Measurements from ENCODE around the gene IPO11. TPM values are rescaled to one million over a fixed set of nuclear protein-coding genes. Genes with fewer than 3 reads are reported as not detected.

IPO11 gene
- total RNA-seq, 2 experiments from 2014 or later = 73.4 to 77.1 TPM

GRCh38 chr5:62584391-62584790 lies 171.8 kb downstream of the IPO11 start:
- Mint-ChIP-seq H3K9me3 (no peaks in the 10 kb centered on the region), H3K27me3 (no peaks in the 10 kb centered on the region), H3K36me3 (peaks cover 42% of the 10 kb centered on the region), H3K4me3 (no peak overlapping the region), H3K27ac (no peak overlapping the region), H3K4me1 (peaks cover 25% of the 10 kb centered on the region)
- no peak for DNase-seq

GRCh38 chr5:62585306-62585705 lies 172.7 kb downstream of the IPO11 start:
- no peaks in the 10 kb centered on the region for H3K9me3 Mint-ChIP-seq
- DNase-seq = no peak
- no peak overlapping the region for H3K4me3 Mint-ChIP-seq
- no peak overlapping the region for H3K27ac Mint-ChIP-seq
- no peaks in the 10 kb centered on the region for H3K27me3 Mint-ChIP-seq
- H3K36me3 Mint-ChIP-seq = peaks cover 45% of the 10 kb centered on the region
- H3K4me1 Mint-ChIP-seq = peaks cover 24% of the 10 kb centered on the region

DNA sequence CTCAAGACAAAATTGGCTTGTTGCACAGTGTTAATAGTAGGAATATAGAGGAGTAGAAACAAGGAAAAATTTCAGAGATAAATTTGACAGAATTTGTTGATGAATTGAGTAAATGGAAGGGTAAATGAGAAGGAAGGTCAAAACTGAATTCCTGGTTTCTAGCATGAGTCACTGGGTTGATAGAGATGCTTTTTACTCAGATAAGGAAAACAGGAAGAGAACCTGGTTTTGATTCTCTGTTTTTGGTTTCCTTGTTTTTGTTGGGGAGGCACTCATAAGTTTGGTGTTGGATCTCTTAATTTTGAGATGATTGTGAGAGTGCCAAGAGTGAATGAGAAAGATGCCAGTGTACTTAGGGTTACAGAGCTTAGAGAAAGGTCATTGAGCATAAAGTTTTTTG lies 173.2 kb downstream of the IPO11 start:
- Mint-ChIP-seq H3K4me1 (peaks cover 21% of the 10 kb centered on the region), H3K4me3 (no peak overlapping the region), H3K9me3 (no peaks in the 10 kb centered on the region), H3K36me3 (peaks cover 40% of the 10 kb centered on the region), H3K27ac (no peak overlapping the region), H3K27me3 (no peaks in the 10 kb centered on the region)
- DNase-seq = no peak

- no peaks in the 10 kb centered on the region for H3K27me3 Mint-ChIP-seq
- H3K9me3 Mint-ChIP-seq = no peaks in the 10 kb centered on the region
- H3K36me3 Mint-ChIP-seq = peaks cover 38% of the 10 kb centered on the region
- peaks cover 15% of the 10 kb centered on the region for H3K4me1 Mint-ChIP-seq
- DNase-seq = no peak
- H3K27ac Mint-ChIP-seq = no peak overlapping the region
- no peak overlapping the region for H3K4me3 Mint-ChIP-seq
Measured at GRCh38 chr5:62587737-62588136, 175.2 kb downstream of the IPO11 start.

DNA sequence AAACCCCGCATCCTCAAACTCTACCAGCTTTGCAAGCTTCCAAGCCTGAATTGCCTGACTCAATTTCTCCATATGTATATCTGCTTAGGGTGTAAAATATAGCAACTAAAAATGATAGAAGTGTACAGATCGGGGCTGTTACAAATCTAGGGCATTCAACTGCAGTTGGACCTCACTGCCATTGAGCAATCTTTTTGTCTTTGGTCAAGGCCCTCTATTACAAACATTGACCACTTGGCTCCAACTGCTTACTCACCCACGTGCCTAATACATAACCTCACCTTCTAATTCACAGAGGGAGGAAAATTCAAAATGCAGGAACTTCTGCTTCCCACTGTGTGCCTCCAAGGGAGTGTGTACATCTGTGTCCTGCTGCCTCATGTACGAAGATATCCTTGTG lies 176.1 kb downstream of the IPO11 start:
- no peaks in the 10 kb centered on the region for H3K9me3 Mint-ChIP-seq
- H3K4me3 Mint-ChIP-seq = no peak overlapping the region
- peaks cover 44% of the 10 kb centered on the region for H3K36me3 Mint-ChIP-seq
- H3K27ac Mint-ChIP-seq = no peak overlapping the region
- H3K4me1 Mint-ChIP-seq = peaks cover 15% of the 10 kb centered on the region
- no peak for DNase-seq
- no peaks in the 10 kb centered on the region for H3K27me3 Mint-ChIP-seq

- DNase-seq = no peak
- H3K27ac Mint-ChIP-seq = no peak overlapping the region
- no peaks in the 10 kb centered on the region for H3K9me3 Mint-ChIP-seq
- H3K4me3 Mint-ChIP-seq = no peak overlapping the region
- no peaks in the 10 kb centered on the region for H3K27me3 Mint-ChIP-seq
- peaks cover 46% of the 10 kb centered on the region for H3K36me3 Mint-ChIP-seq
- H3K4me1 Mint-ChIP-seq = peaks cover 15% of the 10 kb centered on the region
Measured at GRCh38 chr5:62589504-62589903, 176.9 kb downstream of the IPO11 start.

DNA sequence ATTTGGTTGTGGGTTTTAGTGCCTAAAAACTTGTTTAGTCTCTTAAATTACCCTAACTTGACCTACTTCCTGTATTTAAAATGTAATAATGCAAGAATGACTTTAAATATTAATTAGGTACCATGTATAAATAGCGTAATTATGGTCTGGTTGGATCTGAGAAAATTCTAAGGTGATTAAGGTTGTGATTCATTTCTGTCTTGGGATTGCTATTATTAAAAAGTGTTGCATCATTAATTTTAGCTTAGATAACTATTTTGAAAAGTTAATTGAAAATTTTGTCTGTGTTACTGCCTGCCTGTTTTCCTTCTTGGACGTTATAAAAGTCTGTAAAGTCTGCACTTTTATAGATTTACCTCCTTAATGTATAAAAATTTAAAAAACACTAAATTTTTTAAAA lies 177.8 kb downstream of the IPO11 start:
- no peak overlapping the region for H3K27ac Mint-ChIP-seq
- peaks cover 9% of the 10 kb centered on the region for H3K4me1 Mint-ChIP-seq
- no peak for DNase-seq
- H3K4me3 Mint-ChIP-seq = no peak overlapping the region
- H3K27me3 Mint-ChIP-seq = no peaks in the 10 kb centered on the region
- no peaks in the 10 kb centered on the region for H3K9me3 Mint-ChIP-seq
- H3K36me3 Mint-ChIP-seq = peaks cover 49% of the 10 kb centered on the region

GRCh38 chr5:62592558-62592957 lies 180.0 kb downstream of the IPO11 start:
- no peak overlapping the region for H3K4me3 Mint-ChIP-seq
- H3K4me1 Mint-ChIP-seq = no peaks in the 10 kb centered on the region
- H3K27ac Mint-ChIP-seq = no peak overlapping the region
- no peak for DNase-seq
- H3K36me3 Mint-ChIP-seq = peaks cover 48% of the 10 kb centered on the region
- H3K9me3 Mint-ChIP-seq = no peaks in the 10 kb centered on the region
- no peaks in the 10 kb centered on the region for H3K27me3 Mint-ChIP-seq

DNA sequence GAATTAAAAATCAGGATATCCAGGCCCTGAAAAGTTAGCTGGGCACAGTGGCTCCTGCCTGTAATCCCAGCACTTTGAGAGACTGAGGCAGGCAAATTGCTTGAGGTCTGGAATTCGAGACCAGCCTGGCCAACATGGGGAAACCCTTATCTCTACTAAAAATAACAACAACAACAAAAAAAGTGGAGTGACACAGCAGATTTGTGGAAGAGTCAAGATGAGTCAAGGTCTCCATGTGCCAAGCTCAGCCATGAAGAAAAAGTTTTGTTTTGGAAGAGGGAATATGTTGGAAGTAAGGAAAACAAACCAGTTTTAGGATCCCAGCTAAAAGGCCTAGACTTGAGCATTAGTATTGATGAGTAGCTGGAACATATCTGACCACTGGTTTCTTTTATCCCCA lies 180.8 kb downstream of the IPO11 start:
- H3K9me3 Mint-ChIP-seq = no peaks in the 10 kb centered on the region
- H3K27ac Mint-ChIP-seq = no peak overlapping the region
- no peak for DNase-seq
- no peak overlapping the region for H3K4me3 Mint-ChIP-seq
- H3K36me3 Mint-ChIP-seq = peaks cover 40% of the 10 kb centered on the region
- H3K27me3 Mint-ChIP-seq = no peaks in the 10 kb centered on the region
- no peaks in the 10 kb centered on the region for H3K4me1 Mint-ChIP-seq

DNA sequence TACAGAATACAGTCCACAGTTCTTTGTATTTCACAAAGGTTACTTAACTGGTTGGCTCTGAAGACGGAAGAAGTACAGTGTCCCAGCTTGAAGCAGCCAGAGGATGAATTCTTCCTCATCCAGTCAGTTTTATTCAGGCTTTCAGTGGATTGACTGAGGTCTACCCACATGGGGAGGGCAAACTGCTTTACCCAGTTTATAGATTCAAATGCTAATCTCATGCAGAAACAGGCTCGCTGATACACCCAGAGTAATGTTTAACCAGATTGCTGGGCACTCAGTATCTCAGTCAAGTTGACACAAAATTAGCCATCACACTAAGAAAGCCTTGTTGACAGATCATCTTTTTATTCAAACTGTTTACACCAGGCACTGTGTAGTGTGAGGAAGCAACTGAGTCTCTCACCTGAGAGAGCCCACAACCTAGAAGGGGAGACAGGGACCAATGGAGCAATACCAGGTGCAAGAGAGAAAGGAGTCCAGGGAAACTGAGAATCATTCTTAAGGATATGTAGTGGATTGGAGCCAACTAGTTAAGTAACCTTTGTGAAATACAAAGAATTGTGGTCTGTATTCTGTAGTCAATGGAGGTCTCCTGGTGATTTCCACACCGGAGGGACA lies 181.9 kb downstream of the IPO11 start:
- Mint-ChIP-seq H3K9me3 (no peaks in the 10 kb centered on the region), H3K4me3 (no peak overlapping the region), H3K27me3 (no peaks in the 10 kb centered on the region), H3K36me3 (peaks cover 32% of the 10 kb centered on the region), H3K4me1 (no peaks in the 10 kb centered on the region), H3K27ac (no peak overlapping the region)
- DNase-seq = no peak

DNA sequence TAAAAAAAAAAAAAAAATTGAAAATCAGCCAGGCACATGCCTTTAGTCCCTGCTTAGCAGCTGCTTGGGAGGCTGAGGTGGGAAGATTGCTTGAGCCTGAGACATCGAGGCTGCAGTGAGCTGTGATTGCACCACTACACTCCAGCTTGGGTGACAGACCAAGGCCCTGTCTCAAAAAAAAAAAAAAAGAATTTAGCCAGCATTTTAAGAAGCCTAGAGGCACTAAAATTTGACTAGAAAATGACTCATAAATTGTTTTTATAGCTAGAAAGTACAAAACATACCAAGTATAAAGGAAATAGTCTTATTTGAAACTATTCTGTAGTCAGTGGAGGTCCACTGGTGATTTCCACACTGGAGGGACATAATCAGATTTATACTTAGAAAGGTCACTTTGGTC lies 183.5 kb downstream of the IPO11 start:
- Mint-ChIP-seq H3K36me3 (peaks cover 29% of the 10 kb centered on the region), H3K9me3 (no peaks in the 10 kb centered on the region), H3K4me3 (no peak overlapping the region), H3K27ac (no peak overlapping the region), H3K4me1 (peaks cover 4% of the 10 kb centered on the region), H3K27me3 (no peaks in the 10 kb centered on the region)
- no peak for DNase-seq

DNA sequence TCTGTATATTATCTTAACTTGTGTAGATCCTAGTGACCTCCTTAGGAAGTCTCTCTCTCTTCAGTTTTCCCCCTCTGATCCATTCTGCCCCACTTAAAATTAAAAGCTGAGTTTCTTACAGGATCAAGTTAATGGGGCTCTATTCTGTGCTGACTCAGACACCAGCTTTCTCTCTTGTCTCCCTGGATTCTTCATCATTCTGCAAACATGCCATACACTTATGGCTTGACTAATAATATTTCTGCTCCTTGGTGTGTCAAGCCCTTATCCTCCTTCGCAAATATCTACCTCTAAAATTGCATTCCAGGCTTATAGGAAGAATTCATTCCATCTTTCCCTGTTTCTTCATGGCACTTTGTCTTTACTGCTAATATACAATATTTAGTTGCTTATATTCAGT lies 184.1 kb downstream of the IPO11 start:
- Mint-ChIP-seq H3K36me3 (peaks cover 26% of the 10 kb centered on the region), H3K4me3 (no peak overlapping the region), H3K27me3 (no peaks in the 10 kb centered on the region), H3K27ac (no peak overlapping the region), H3K4me1 (peaks cover 4% of the 10 kb centered on the region), H3K9me3 (no peaks in the 10 kb centered on the region)
- no peak for DNase-seq

GRCh38 chr5:62597314-62597713 lies 184.8 kb downstream of the IPO11 start:
- DNase-seq = no peak
- Mint-ChIP-seq H3K9me3 (no peaks in the 10 kb centered on the region), H3K4me1 (peaks cover 4% of the 10 kb centered on the region), H3K4me3 (no peak overlapping the region), H3K36me3 (peaks cover 24% of the 10 kb centered on the region), H3K27me3 (no peaks in the 10 kb centered on the region), H3K27ac (no peak overlapping the region)

DNA sequence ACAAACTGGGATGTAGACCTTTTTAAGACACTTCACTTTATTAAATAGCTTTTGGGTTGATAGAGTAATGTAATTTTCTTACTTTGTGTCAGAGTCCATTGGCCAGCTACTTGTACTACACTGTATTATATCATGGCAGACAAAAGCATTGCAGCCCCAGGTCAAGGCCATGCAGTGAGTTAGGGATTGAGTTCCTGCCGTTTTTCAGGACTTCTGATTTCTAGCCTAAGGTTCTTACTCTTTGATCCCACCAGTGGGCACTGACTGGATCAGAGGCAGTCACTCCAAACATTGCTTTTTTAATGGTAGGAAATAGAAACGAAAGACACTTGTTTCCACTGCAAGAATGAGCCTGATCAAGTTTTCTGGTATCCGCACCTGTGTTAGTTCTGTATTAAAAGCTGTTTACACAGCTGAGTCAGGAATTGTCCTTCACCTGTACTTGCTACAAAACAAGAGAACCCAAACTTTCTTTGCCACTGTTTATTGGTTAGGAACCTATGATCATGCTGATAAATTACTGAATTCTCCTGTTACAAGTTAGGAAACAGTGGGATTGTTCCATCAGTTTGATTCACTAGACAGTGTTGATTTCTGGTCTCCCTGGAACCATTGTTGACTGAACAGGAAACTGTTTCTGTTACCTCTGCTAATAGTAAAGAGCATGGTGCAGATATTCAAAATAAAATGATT lies 188.1 kb downstream of the IPO11 start:
- Mint-ChIP-seq H3K9me3 (no peaks in the 10 kb centered on the region), H3K36me3 (peaks cover 13% of the 10 kb centered on the region), H3K4me1 (peaks cover 4% of the 10 kb centered on the region), H3K27ac (no peak overlapping the region), H3K4me3 (no peak overlapping the region), H3K27me3 (no peaks in the 10 kb centered on the region)
- DNase-seq = no peak

DNA sequence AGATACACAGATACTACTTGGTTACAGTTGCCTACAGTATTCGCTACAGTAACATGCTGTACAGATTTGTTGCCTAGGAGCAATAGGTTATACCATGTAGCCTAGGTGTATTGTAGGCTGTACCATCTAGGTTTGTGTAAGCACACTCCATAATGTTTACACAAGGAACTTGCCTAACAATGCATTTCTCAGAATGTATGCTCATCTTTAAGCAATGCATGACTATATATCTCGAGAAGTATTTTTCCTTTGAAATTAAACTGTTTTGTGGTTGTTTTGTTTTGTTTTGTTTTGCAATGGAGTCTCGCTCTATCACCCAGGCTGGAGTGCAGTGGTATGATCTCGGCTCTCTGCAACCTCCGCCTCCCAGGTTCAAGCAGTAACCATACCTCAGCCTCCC lies 191.4 kb downstream of the IPO11 start:
- Mint-ChIP-seq H3K9me3 (no peaks in the 10 kb centered on the region), H3K4me3 (no peak overlapping the region), H3K4me1 (peaks cover 6% of the 10 kb centered on the region), H3K36me3 (peaks cover 25% of the 10 kb centered on the region), H3K27me3 (no peaks in the 10 kb centered on the region), H3K27ac (no peak overlapping the region)
- DNase-seq = no peak

GRCh38 chr5:62605638-62606037 lies 193.1 kb downstream of the IPO11 start:
- Mint-ChIP-seq H3K36me3 (peaks cover 32% of the 10 kb centered on the region), H3K27me3 (no peaks in the 10 kb centered on the region), H3K4me1 (peaks cover 6% of the 10 kb centered on the region), H3K4me3 (no peak overlapping the region), H3K9me3 (no peaks in the 10 kb centered on the region), H3K27ac (no peak overlapping the region)
- no peak for DNase-seq
